ENCODE data around the gene SAP130. TPM values are rescaled to one million over a fixed set of nuclear protein-coding genes. Genes with fewer than 3 reads are reported as not detected.

The SAP130 gene
- total and polyA plus RNA-seq, 9 donors, result 4.5 to 17.2 (median 13.8) TPM

DNA sequence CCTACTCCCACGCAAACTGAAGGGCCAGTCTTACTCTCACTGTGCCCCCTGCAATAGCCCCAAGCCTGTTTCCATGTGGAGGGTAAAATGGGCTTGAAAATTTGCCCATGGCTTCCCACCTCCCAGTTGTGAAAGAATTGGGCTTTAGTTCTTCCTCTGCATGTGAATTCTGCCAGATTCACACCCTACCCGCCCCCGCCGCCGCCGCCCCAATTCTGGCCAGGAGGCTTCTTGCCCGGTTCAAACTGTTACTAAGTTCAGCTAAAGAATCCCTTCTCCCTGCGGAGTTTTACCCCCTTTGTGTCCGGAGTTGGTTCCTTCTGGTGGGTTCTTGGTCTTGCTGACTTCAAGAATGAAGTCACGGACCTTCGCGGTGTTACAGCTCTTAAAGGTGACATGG, 25.5 kb upstream of the SAP130 start:
- H3K27me3 ChIP-seq (ENCODE audit: control insufficient read depth, insufficient read depth, low read length), result no peaks in the 10 kb centered on the region
- H3K27ac ChIP-seq (ENCODE audit: low read length), result no peak overlapping the region
- no peaks in the 10 kb centered on the region for H3K4me1 ChIP-seq (ENCODE audit: control insufficient read depth, insufficient read depth, low read length)
- no peak for DNase-seq
- H3K9me3 ChIP-seq (replicated peaks; ENCODE audit: control insufficient read depth, low read depth, low read length), result peaks cover 2% of the 10 kb centered on the region
- H3K36me3 ChIP-seq (ENCODE audit: control insufficient read depth, insufficient read depth, low read length), result no peaks in the 10 kb centered on the region
- WGBS (ENCODE audit: insufficient coverage), result 97% methylated on average over 6 of the region's 12 CpGs
- H3K4me3 ChIP-seq (ENCODE audit: low read length), result no peak overlapping the region

DNA sequence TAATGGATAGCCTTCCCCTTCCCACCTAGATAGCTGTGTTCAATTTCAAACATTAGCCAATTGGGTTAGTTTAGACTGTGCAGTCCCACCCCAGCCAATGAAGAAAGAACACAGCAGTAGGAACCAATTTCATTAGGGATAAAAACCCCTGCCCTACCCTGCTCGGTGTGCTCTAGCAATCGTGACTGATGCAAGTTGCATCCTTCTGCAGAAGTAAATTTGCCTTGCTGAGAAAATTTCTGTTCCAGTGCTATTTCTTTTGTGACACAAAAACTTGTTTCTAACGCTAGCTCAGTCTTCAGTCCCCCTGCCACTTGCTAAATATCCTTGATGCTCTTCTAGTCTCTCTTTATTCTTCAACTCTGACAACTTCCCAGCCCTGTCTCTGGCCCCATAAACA, 15.2 kb upstream of the SAP130 start:
- DNase-seq, result no peak
- Histone ChIP-seq H3K9me3 (replicated peaks; ENCODE audit: control insufficient read depth, low read depth, low read length) (peaks cover 12% of the 10 kb centered on the region), H3K27ac (ENCODE audit: low read length) (no peak overlapping the region), H3K4me3 (ENCODE audit: low read length) (no peak overlapping the region), H3K4me1 (ENCODE audit: control insufficient read depth, insufficient read depth, low read length) (no peaks in the 10 kb centered on the region), H3K36me3 (ENCODE audit: control insufficient read depth, insufficient read depth, low read length) (no peaks in the 10 kb centered on the region), H3K27me3 (ENCODE audit: control insufficient read depth, insufficient read depth, low read length) (peaks cover 2% of the 10 kb centered on the region)
- 72% methylated on average over 3 of the region's 3 CpGs for WGBS (ENCODE audit: insufficient coverage)

DNA sequence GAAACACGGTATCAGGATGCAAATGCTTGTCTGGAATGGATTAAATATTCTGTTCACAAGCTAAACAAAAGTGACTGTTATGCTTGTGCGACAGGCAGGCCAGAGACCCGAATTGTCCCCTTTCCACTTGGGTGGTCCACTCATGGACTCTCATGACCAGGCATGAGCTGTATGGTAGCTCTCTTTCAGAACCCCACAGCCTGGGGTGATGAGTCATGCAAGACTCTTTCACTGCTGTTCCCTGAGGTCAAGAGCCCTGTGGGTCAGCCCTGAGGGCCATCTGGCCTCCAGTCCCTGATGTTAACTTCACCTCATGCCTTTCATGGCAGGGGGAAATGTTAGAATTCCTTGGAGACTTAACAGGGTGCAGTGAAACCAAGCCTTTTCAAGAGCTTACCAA, 13.7 kb upstream of the SAP130 start:
- Histone ChIP-seq H3K4me1 (ENCODE audit: control insufficient read depth, insufficient read depth, low read length) (no peaks in the 10 kb centered on the region), H3K27ac (ENCODE audit: low read length) (no peak overlapping the region), H3K4me3 (ENCODE audit: low read length) (no peak overlapping the region), H3K36me3 (ENCODE audit: control insufficient read depth, insufficient read depth, low read length) (no peaks in the 10 kb centered on the region), H3K9me3 (replicated peaks; ENCODE audit: control insufficient read depth, low read depth, low read length) (peaks cover 15% of the 10 kb centered on the region), H3K27me3 (ENCODE audit: control insufficient read depth, insufficient read depth, low read length) (peaks cover 2% of the 10 kb centered on the region)
- 94% methylated on average over 2 of the region's 3 CpGs for WGBS (ENCODE audit: insufficient coverage)
- no peak for DNase-seq

DNA sequence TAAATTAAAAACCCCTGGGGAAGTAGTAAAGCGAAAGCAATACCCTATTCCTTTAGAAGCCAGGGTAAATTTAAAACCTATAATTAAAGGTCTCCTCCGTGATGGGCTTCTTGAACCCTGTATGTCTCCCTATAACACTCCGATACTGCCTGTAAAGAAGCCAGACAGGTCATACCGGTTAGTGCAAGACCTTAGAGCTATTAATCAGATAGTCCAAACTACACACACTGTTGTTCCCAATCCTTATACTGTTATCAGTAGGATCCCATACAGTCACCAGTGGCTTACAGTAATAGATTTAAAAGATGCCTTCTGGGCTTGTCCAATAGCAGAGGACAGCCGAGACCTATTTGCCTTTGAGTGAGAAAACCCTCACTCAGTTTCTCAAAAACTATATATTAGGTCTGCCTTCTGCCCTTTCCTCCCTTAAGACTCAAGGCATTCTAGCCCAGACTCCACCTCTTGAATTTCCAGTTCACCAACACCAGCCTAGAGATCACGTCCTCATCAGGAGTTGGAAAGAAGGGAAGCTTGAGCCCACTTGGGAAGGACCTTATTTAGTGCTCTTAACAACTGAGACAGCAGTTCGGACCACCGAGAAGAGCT, 12.4 kb upstream of the SAP130 start:
- no peak for DNase-seq
- no peaks in the 10 kb centered on the region for H3K36me3 ChIP-seq (ENCODE audit: control insufficient read depth, insufficient read depth, low read length)
- H3K4me1 ChIP-seq (ENCODE audit: control insufficient read depth, insufficient read depth, low read length), result no peaks in the 10 kb centered on the region
- peaks cover 15% of the 10 kb centered on the region for H3K9me3 ChIP-seq (replicated peaks; ENCODE audit: control insufficient read depth, low read depth, low read length)
- H3K27ac ChIP-seq (ENCODE audit: low read length), result no peak overlapping the region
- no peak overlapping the region for H3K4me3 ChIP-seq (ENCODE audit: low read length)
- 49% methylated on average over 4 of the region's 8 CpGs for WGBS (ENCODE audit: insufficient coverage)
- H3K27me3 ChIP-seq (ENCODE audit: control insufficient read depth, insufficient read depth, low read length), result peaks cover 2% of the 10 kb centered on the region

DNA sequence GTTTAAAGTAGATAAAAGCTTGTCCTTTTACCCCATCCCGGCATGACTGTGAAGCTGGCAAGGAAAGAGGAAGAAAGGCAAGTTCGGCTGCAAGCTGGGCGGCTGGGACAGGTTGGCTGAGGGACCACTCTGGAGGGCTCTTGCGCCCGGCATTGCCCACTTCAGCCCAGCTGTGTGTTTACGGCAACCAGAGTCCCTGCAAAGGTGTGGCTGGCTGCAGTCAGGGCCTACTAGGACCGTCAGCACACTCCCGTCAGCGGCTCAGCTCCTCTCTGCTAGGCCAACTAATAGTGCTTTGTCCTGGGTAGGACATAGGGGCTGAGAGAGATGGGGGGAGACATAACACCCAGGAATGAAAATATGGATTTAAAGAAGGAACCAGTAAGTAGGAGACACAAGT, 11.7 kb upstream of the SAP130 start:
- Histone ChIP-seq H3K27ac (ENCODE audit: low read length) (no peak overlapping the region), H3K27me3 (ENCODE audit: control insufficient read depth, insufficient read depth, low read length) (peaks cover 2% of the 10 kb centered on the region), H3K4me1 (ENCODE audit: control insufficient read depth, insufficient read depth, low read length) (no peaks in the 10 kb centered on the region), H3K4me3 (ENCODE audit: low read length) (no peak overlapping the region), H3K36me3 (ENCODE audit: control insufficient read depth, insufficient read depth, low read length) (no peaks in the 10 kb centered on the region), H3K9me3 (replicated peaks; ENCODE audit: control insufficient read depth, low read depth, low read length) (peaks cover 15% of the 10 kb centered on the region)
- WGBS (ENCODE audit: insufficient coverage), result 84% methylated on average over 9 of the region's 9 CpGs
- DNase-seq, result no peak

DNA sequence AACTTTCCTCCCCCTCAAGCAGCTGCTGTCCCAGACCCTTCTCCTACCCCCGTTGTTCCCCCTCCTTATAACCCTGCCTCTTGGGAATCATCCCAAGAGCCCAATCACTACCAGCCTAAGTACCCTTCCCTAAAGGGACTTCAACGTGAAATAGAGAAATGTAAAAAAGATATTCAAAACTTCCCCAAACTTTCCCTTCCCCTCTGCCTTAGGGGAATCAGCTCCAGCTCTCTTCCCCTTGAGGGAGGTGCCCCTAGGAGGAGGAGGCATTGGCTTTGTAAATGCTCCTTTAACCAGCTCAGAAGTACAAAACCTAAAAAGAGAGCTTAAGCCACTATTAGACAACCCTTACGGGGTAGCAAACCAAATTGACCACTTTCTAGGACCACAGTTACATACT, 10.6 kb upstream of the SAP130 start:
- peaks cover 13% of the 10 kb centered on the region for H3K9me3 ChIP-seq (replicated peaks; ENCODE audit: control insufficient read depth, low read depth, low read length)
- H3K36me3 ChIP-seq (ENCODE audit: control insufficient read depth, insufficient read depth, low read length), result no peaks in the 10 kb centered on the region
- H3K4me3 ChIP-seq (ENCODE audit: low read length), result no peak overlapping the region
- no peak for DNase-seq
- H3K27ac ChIP-seq (ENCODE audit: low read length), result no peak overlapping the region
- H3K4me1 ChIP-seq (ENCODE audit: control insufficient read depth, insufficient read depth, low read length), result no peaks in the 10 kb centered on the region
- peaks cover 2% of the 10 kb centered on the region for H3K27me3 ChIP-seq (ENCODE audit: control insufficient read depth, insufficient read depth, low read length)
- 83% methylated on average over 1 of the region's 3 CpGs for WGBS (ENCODE audit: insufficient coverage)

DNA sequence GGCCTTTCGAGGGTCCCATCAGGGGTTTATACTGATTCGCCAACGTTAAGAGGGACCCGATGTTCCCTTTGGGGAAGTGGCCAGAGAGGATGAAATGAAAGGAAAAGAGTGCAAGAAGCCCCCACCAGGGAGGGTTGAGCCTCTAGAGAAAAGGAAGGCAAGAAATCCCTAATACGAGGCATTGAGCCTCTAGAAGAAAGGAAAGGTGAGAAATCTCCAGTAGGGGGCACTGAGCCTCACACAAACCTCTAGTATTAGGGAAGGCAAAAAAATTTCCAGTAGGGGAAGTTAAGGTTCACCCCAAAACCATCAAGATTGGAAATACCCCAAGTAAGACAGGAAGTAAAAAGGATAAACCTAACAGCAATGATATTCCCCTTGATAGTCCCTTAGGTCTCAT, 9.8 kb upstream of the SAP130 start:
- H3K9me3 ChIP-seq (replicated peaks; ENCODE audit: control insufficient read depth, low read depth, low read length), result peaks cover 6% of the 10 kb centered on the region
- no peak for DNase-seq
- 90% methylated on average over 4 of the region's 5 CpGs for WGBS (ENCODE audit: insufficient coverage)

DNA sequence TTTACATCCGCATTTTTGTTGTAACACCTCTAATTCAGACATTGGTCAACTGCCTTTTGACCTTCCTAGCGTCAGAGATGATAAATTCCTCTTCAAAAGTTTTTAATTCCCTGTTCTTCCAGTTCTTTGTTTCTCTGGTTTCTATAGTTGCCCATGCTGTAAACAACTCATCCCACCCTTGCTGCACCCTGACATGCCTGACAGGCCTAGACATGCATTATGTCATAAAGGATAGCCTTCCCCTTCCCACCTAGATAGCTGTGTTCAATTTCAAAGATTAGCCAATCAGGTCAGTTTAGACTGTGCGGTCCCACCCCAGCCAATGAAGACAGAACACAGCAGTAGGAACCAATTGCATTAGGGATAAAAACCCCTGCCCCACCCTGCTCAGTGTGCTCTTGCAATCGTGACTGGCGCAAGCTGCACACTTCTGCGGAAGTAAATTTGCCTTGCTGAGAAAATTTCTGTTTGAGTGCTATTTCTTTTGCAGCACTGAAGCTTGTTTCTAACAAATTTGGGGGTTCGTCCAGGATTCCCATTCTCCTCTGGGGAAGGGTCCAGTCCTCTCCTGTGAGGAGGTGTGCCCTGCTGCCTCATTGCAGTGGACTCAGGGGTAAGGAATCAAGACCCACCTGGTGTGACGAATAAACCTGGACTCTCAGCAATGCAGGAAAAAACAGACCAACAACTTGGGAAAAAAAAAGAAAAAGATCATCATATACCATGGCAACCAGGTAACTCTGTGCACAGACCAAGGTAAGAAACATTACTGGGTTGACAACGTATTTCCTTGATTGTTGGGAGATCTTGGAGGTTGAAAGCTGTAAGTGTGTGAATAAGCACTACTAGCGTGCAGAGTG, 9.1 kb upstream of the SAP130 start:
- no peak for DNase-seq
- no peak overlapping the region for H3K4me3 ChIP-seq (ENCODE audit: low read length)
- no peak overlapping the region for H3K27ac ChIP-seq (ENCODE audit: low read length)
- WGBS (ENCODE audit: insufficient coverage), result 86% methylated on average over 8 of the region's 10 CpGs
- no peaks in the 10 kb centered on the region for H3K36me3 ChIP-seq (ENCODE audit: control insufficient read depth, insufficient read depth, low read length)
- H3K4me1 ChIP-seq (ENCODE audit: control insufficient read depth, insufficient read depth, low read length), result no peaks in the 10 kb centered on the region
- H3K27me3 ChIP-seq (ENCODE audit: control insufficient read depth, insufficient read depth, low read length), result peaks cover 4% of the 10 kb centered on the region
- H3K9me3 ChIP-seq (replicated peaks; ENCODE audit: control insufficient read depth, low read depth, low read length), result peaks cover 5% of the 10 kb centered on the region

More for the DNA sequence above, 9.8 kb upstream of the SAP130 start:
- Histone ChIP-seq H3K36me3 (ENCODE audit: control insufficient read depth, insufficient read depth, low read length) (no peaks in the 10 kb centered on the region), H3K4me1 (ENCODE audit: control insufficient read depth, insufficient read depth, low read length) (no peaks in the 10 kb centered on the region), H3K27ac (ENCODE audit: low read length) (no peak overlapping the region), H3K27me3 (ENCODE audit: control insufficient read depth, insufficient read depth, low read length) (peaks cover 2% of the 10 kb centered on the region), H3K4me3 (ENCODE audit: low read length) (no peak overlapping the region)

DNA sequence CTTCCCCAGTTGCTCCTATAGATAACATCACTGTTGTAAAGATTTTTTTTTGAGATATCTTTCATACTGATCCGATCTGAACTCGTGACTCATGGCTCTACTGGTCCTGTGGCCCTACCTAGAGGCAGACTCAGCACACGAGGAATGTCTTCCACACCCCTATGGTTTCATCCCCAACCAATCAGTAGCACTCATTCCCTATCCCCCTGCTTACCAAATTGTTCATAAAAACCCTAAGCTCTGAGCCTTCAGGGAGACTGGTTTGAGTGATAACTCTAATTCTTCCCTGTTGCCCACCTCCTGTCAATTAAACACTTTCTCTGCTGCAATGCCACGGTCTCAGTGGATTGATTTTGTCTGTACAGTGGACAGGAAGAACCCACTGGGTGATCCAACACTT, 4.2 kb upstream of the SAP130 start:
- Histone ChIP-seq H3K9me3 (replicated peaks; ENCODE audit: control insufficient read depth, low read depth, low read length) (no peaks in the 10 kb centered on the region), H3K4me1 (ENCODE audit: control insufficient read depth, insufficient read depth, low read length) (peaks cover 4% of the 10 kb centered on the region), H3K27me3 (ENCODE audit: control insufficient read depth, insufficient read depth, low read length) (peaks cover 2% of the 10 kb centered on the region), H3K27ac (ENCODE audit: low read length) (no peak overlapping the region), H3K36me3 (ENCODE audit: control insufficient read depth, insufficient read depth, low read length) (no peaks in the 10 kb centered on the region), H3K4me3 (ENCODE audit: low read length) (no peak overlapping the region)
- WGBS (ENCODE audit: insufficient coverage), result no CpG with 5 or more reads among the region's 4 CpGs
- DNase-seq, result no peak

DNA sequence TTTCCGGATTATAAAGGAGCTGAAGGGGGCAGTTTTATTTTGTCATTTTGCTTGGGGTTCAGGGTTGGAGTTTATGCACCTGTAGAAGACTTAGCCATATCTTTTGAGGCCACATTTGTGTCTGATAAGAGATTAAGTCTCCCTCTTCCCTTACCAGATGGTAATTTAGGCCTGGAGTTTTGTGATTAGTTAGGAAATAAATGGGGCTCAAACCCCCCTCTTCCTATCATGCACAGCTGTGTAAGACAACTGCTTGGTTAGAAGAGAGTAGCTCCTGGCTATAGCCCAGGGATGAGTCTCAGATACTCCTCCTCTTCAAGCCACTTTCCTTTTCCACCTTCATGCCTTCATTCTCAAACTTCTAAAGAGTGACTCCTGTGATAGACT, 802 bp upstream of the SAP130 start:
- peaks cover 4% of the 10 kb centered on the region for H3K4me1 ChIP-seq (ENCODE audit: control insufficient read depth, insufficient read depth, low read length)
- no peak overlapping the region for H3K27ac ChIP-seq (ENCODE audit: low read length)
- H3K27me3 ChIP-seq (ENCODE audit: control insufficient read depth, insufficient read depth, low read length), result peaks cover 2% of the 10 kb centered on the region
- H3K9me3 ChIP-seq (replicated peaks; ENCODE audit: control insufficient read depth, low read depth, low read length), result no peaks in the 10 kb centered on the region
- peak; percentile 14 for DNase-seq
- WGBS (ENCODE audit: insufficient coverage), result no CpG with 5 or more reads among the region's 1 CpG
- H3K36me3 ChIP-seq (ENCODE audit: control insufficient read depth, insufficient read depth, low read length), result no peaks in the 10 kb centered on the region
- H3K4me3 ChIP-seq (ENCODE audit: low read length), result peak overlapping the region; percentile 91
